GM12891 (cell line): Measurements from ENCODE around the gene LMNA.

Experiments
- DNase-seq: peaks from one replicate; pipeline ENCODE4 v3.0.0; 2011; ENCODE audit warnings: low spot score; ENCODE audit not compliant: insufficient read length
- FAIRE-seq: peaks from 2 replicates; lab custom pipeline; 2011; peaks lifted over from hg19 to GRCh38; lab: Jason Lieb, UNC
- PAX5 ChIP-seq: IDR thresholded peaks from 2 replicates; pipeline ENCODE4 v1.6.1; 2011; ENCODE audit warnings: low read length, moderate library complexity, mild to moderate bottlenecking; ENCODE audit not compliant: insufficient read depth, severe bottlenecking
- POLR2A ChIP-seq: IDR thresholded peaks from 2 replicates; pipeline ENCODE4 v1.6.1; 2011; ENCODE audit warnings: low read depth, low read length, control low read depth
- POLR2AphosphoS5 ChIP-seq: IDR thresholded peaks from 2 replicates; pipeline ENCODE4 v1.6.1; 2011; ENCODE audit warnings: low read depth, low read length, control low read depth
- POU2F2 ChIP-seq: IDR thresholded peaks from 2 replicates; pipeline ENCODE4 v1.6.1; 2011; ENCODE audit warnings: low read depth, mild to moderate bottlenecking, control low read depth, low read length, moderate library complexity
- SPI1 ChIP-seq: IDR thresholded peaks from 2 replicates; pipeline ENCODE4 v1.6.1; 2011; ENCODE audit warnings: low read depth, low read length, control low read depth
- TAF1 ChIP-seq: IDR thresholded peaks from 2 replicates; pipeline ENCODE4 v1.6.1; 2011; ENCODE audit warnings: low read depth, low read length, control low read depth

The LMNA gene

GRCh38 chr1:156082309-156083091 is 32.0 kb upstream of the LMNA start, which contains the start of gene MEX3A:
Gene MEX3A (minus strand): TSS chr1:156082465. CDS start chr1:156081998, 467 bp downstream.
- FAIRE-seq (no peak), DNase-seq (peak; percentile 85)
- TF ChIP-seq SPI1, result no peak
- no peak for TF ChIP-seq POLR2AphosphoS5
- no peak for TF ChIP-seq POU2F2
- no peak for TF ChIP-seq POLR2A
- no peak for TF ChIP-seq PAX5

GRCh38 chr1:156083800-156084790 is 30.4 kb upstream of the LMNA start:
- no peak for DNase-seq
- TF ChIP-seq PAX5 (no peak), POLR2A (no peak)
- no peak for FAIRE-seq

GRCh38 chr1:156086256-156086662 is 28.3 kb upstream of the LMNA start:
- FAIRE-seq, result no peak
- TF ChIP-seq SPI1, result no peak
- no peak for TF ChIP-seq POU2F2
- TF ChIP-seq PAX5, result no peak
- no peak for TF ChIP-seq POLR2A
- TF ChIP-seq TAF1, result no peak
- TF ChIP-seq POLR2AphosphoS5, result no peak
- DNase-seq, result no peak

- no peak for FAIRE-seq
- no peak for DNase-seq
- TF ChIP-seq POLR2A (no peak), POLR2AphosphoS5 (no peak), POU2F2 (no peak), PAX5 (no peak)
Observed at GRCh38 chr1:156089704-156090103, 24.8 kb upstream of the LMNA start.

- no peak for TF ChIP-seq POU2F2
- FAIRE-seq, result no peak
- DNase-seq, result no peak
Observed at GRCh38 chr1:156090138-156090839, 24.2 kb upstream of the LMNA start.

GRCh38 chr1:156090840-156091188 is 23.7 kb upstream of the LMNA start:
- TF ChIP-seq SPI1 (no peak), POLR2A (no peak), POLR2AphosphoS5 (no peak), POU2F2 (no peak)
- DNase-seq (peak; percentile 78), FAIRE-seq (peak; percentile 80)

- no peak for DNase-seq
- no peak for FAIRE-seq
- TF ChIP-seq POLR2AphosphoS5 (no peak), TAF1 (no peak), SPI1 (no peak), PAX5 (no peak), POU2F2 (no peak), POLR2A (no peak)
Observed at GRCh38 chr1:156091610-156092009, 22.9 kb upstream of the LMNA start.

- FAIRE-seq, result no peak
- 0 out of 2 replicates have a peak, but pooled peaks have one; percentile 14 for TF ChIP-seq POU2F2
- no peak for TF ChIP-seq SPI1
Observed at GRCh38 chr1:156095906-156096508, 18.5 kb upstream of the LMNA start.

GRCh38 chr1:156096640-156097391 is 17.7 kb upstream of the LMNA start:
- FAIRE-seq (peak; percentile 84), DNase-seq (peak; percentile 80)
- TF ChIP-seq POU2F2 (peak; percentile 82), SPI1 (peak; percentile 66), PAX5 (no peak), POLR2AphosphoS5 (no peak), TAF1 (no peak), POLR2A (peak; percentile 46; the same call in 1 of the 2 replicates)

More at GRCh38 chr1:156095906-156096508, 18.5 kb upstream of the LMNA start:
- no peak for DNase-seq
